ENCODE measurements around the gene RASD2. TPM values are rescaled to one million over a fixed set of nuclear protein-coding genes. Genes with fewer than 3 reads are reported as not detected.
A peak's percentile ranks its signal among the peaks of the same experiment; 100 is the strongest.

RASD2 gene
- total and polyA plus RNA-seq, 10 of the 15 experiments (the other 5 are each of a cell fraction or from before 2014, with no cell fraction given) = 0.03 TPM; not detected in 9

- no peak for TF ChIP-seq SUZ12 (IDR thresholded peaks at IDR 0.05; ENCODE audit: unreplicated experiment)
- TF ChIP-seq NR2F1 (conservative IDR thresholded peaks at IDR 0.05) = peak; percentile 36; the same call in 1 of the 2 replicates
- no peak for TF ChIP-seq TCF12 (IDR thresholded peaks at IDR 0.05; ENCODE audit: low read depth, low read length)
- TF ChIP-seq CTCF (IDR thresholded peaks at IDR 0.05 in 2 of 3, conservative IDR thresholded peaks at IDR 0.05 in 1 of 3; ENCODE audit: control insufficient read depth in 2 of 3, extremely low read depth in 1 of 3, insufficient read depth in 1 of 3, low read depth in 3 of 3, low read length in 3 of 3) = peak; percentile 87 to 94 (median 89)
- TF ChIP-seq RAD21 (IDR thresholded peaks at IDR 0.05; ENCODE audit: insufficient read depth, low read depth, low read length) = peak; percentile 86
- no peak for TF ChIP-seq HDGF (IDR thresholded peaks at IDR 0.05)
- 0 out of 2 replicates have a peak, but pooled peaks have one; percentile 61 for TF ChIP-seq RB1 (IDR thresholded peaks at IDR 0.05; ENCODE audit: borderline replicate concordance)
- no peak for TF ChIP-seq PAX8 (IDR thresholded peaks at IDR 0.05)
- TF ChIP-seq RBBP5 (conservative IDR thresholded peaks at IDR 0.05) = no peak
- no peak for TF ChIP-seq NRF1 (conservative IDR thresholded peaks at IDR 0.05; ENCODE audit: low read depth, low read length)
- TF ChIP-seq HDAC6 (IDR thresholded peaks at IDR 0.05; ENCODE audit: unreplicated experiment) = no peak
- peak; percentile 44; the same call in 1 of the 2 replicates for TF ChIP-seq IKZF1 (conservative IDR thresholded peaks at IDR 0.05)
- no peak for TF ChIP-seq GATAD2B (conservative IDR thresholded peaks at IDR 0.05; ENCODE audit: low read depth)
These were observed 42.4 kb downstream of the RASD2 start (continued) for GRCh38 chr22:35582861-35583670.

All from GM12878 (cell line).